DOHH2 (cell line): ENCODE data around the gene FEM1C.

Source experiments
- H3F3A ChIP-seq: fragments of 200-600 bp; sonication (generic), shearing (Covaris generic); 2 replicates; pipeline ENCODE4 v1.6.0; 2016; ENCODE audit warnings: antibody characterized with exemption, mild to moderate bottlenecking; ENCODE audit not compliant: control insufficient read depth, insufficient read depth
- H3K27ac ChIP-seq: fragments of 200-600 bp; sonication (generic); 2 replicates; pipeline ENCODE4 v1.5.1; 2014; ENCODE audit warnings: low read depth, mild to moderate bottlenecking, low read length, moderate library complexity
- H3K27me3 ChIP-seq: fragments of 200-600 bp; sonication (generic); 2 replicates; pipeline ENCODE4 v1.6.1; 2014; ENCODE audit warnings: mild to moderate bottlenecking, low read length, mixed read lengths; ENCODE audit not compliant: control insufficient read depth
- H3K36me3 ChIP-seq: fragments of 200-600 bp; sonication (generic); 2 replicates; pipeline ENCODE4 v1.6.1; 2014; ENCODE audit warnings: mild to moderate bottlenecking, low read length, moderate library complexity, mixed read lengths; ENCODE audit not compliant: control insufficient read depth
- H3K4me1 ChIP-seq: fragments of 200-600 bp; sonication (generic); 2 replicates; pipeline ENCODE4 v1.6.1; 2014; ENCODE audit warnings: mild to moderate bottlenecking, low read length, mixed read lengths; ENCODE audit not compliant: control insufficient read depth
- H3K4me2 ChIP-seq: fragments of 200-600 bp; sonication (generic); 2 replicates; pipeline ENCODE4 v1.6.0; 2014; ENCODE audit warnings: mild to moderate bottlenecking, low read length, moderate library complexity
- H3K4me3 ChIP-seq: fragments of 200-600 bp; sonication (generic); 2 replicates; pipeline ENCODE4 v1.5.1; 2014; ENCODE audit warnings: mild to moderate bottlenecking, low read length, mixed read lengths
- H3K79me2 ChIP-seq: fragments of 200-600 bp; sonication (generic); 2 replicates; pipeline ENCODE4 v1.6.1; 2014; ENCODE audit warnings: mild to moderate bottlenecking, low read length, mixed read lengths; ENCODE audit not compliant: control insufficient read depth
- H3K9me2 ChIP-seq: fragments of 200-600 bp; sonication (generic); replicated peaks from 2 replicates; pipeline ENCODE4 v1.6.1; 2014; ENCODE audit warnings: mild to moderate bottlenecking, low read length, mixed read lengths; ENCODE audit not compliant: control insufficient read depth
- H3K9me3 ChIP-seq: fragments of 200-600 bp; sonication (generic); 2 replicates; pipeline ENCODE4 v1.6.1; 2014; ENCODE audit warnings: antibody characterized with exemption, low read length, mixed read lengths; ENCODE audit not compliant: control insufficient read depth, insufficient read depth
- H4K20me1 ChIP-seq: fragments of 200-600 bp; sonication (generic); 2 replicates; pipeline ENCODE4 v1.6.0; 2014; ENCODE audit warnings: low read depth, mild to moderate bottlenecking, antibody characterized with exemption, low read length, moderate library complexity; ENCODE audit not compliant: control insufficient read depth, insufficient read depth
- EZH2phosphoT487 ChIP-seq: fragments of 200-600 bp; sonication (generic); IDR thresholded peaks from 2 replicates; pipeline ENCODE4 v1.6.1; 2017; ENCODE audit warnings: borderline replicate concordance, mild to moderate bottlenecking, antibody characterized with exemption, low read length, moderate library complexity, mixed read lengths
- TF ChIP-seq, protein P1 (sequence below): fragments of 200-600 bp; sonication (generic); IDR thresholded peaks from one replicate; pipeline ENCODE4 v1.5.1; 2014; ENCODE audit warnings: antibody characterized with exemption, mild to moderate bottlenecking, low read depth, low read length; ENCODE audit not compliant: poor library complexity, severe bottlenecking

Gene FEM1C

GRCh38 chr5:115575167-115576070 lies 30.8 kb upstream of the FEM1C start:
- H3K27me3 ChIP-seq: no peaks in the 10 kb centered on the region
- H3K4me2 ChIP-seq: no peak overlapping the region
- H3F3A ChIP-seq: no peaks in the 10 kb centered on the region
- H3K4me3 ChIP-seq: no peak overlapping the region
- H3K79me2 ChIP-seq: no peaks in the 10 kb centered on the region
- no peaks in the 10 kb centered on the region for H4K20me1 ChIP-seq
- H3K4me1 ChIP-seq: peaks cover 23% of the 10 kb centered on the region
- H3K9me2 ChIP-seq: no peaks in the 10 kb centered on the region
- H3K27ac ChIP-seq: no peak overlapping the region
- no peak for TF ChIP-seq EZH2phosphoT487
- TF ChIP-seq, protein P1, sequence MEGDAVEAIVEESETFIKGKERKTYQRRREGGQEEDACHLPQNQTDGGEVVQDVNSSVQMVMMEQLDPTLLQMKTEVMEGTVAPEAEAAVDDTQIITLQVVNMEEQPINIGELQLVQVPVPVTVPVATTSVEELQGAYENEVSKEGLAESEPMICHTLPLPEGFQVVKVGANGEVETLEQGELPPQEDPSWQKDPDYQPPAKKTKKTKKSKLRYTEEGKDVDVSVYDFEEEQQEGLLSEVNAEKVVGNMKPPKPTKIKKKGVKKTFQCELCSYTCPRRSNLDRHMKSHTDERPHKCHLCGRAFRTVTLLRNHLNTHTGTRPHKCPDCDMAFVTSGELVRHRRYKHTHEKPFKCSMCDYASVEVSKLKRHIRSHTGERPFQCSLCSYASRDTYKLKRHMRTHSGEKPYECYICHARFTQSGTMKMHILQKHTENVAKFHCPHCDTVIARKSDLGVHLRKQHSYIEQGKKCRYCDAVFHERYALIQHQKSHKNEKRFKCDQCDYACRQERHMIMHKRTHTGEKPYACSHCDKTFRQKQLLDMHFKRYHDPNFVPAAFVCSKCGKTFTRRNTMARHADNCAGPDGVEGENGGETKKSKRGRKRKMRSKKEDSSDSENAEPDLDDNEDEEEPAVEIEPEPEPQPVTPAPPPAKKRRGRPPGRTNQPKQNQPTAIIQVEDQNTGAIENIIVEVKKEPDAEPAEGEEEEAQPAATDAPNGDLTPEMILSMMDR: no peak
- no peaks in the 10 kb centered on the region for H3K36me3 ChIP-seq
- H3K9me3 ChIP-seq: no peaks in the 10 kb centered on the region

DNA sequence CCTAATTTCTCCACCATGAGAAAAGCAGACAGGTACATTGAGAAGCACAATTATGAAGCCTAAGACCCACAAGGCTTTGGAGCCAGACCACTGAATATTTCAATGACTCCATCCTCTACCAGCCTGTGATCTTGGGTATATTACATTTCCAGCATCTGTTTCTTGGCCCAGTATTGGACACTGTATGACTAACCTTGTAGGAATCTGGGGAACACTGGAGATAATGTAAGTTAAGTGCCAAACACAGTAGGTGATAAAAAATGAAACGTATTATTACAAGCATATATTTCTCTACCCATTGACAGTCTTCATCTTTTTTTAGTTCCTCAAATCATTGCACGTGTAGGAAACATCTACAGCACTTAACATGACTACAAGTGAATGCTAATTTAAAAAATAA lies 28.6 kb upstream of the FEM1C start:
- no peaks in the 10 kb centered on the region for H3K27me3 ChIP-seq
- H3K27ac ChIP-seq: no peak overlapping the region
- H3K36me3 ChIP-seq: no peaks in the 10 kb centered on the region
- H3K4me3 ChIP-seq: no peak overlapping the region
- H3K9me3 ChIP-seq: no peaks in the 10 kb centered on the region
- no peak for TF ChIP-seq EZH2phosphoT487
- TF ChIP-seq, protein P1: no peak
- no peaks in the 10 kb centered on the region for H3F3A ChIP-seq
- H3K79me2 ChIP-seq: no peaks in the 10 kb centered on the region
- H3K9me2 ChIP-seq: no peaks in the 10 kb centered on the region
- H4K20me1 ChIP-seq: no peaks in the 10 kb centered on the region
- H3K4me2 ChIP-seq: no peak overlapping the region
- peaks cover 12% of the 10 kb centered on the region for H3K4me1 ChIP-seq

DNA sequence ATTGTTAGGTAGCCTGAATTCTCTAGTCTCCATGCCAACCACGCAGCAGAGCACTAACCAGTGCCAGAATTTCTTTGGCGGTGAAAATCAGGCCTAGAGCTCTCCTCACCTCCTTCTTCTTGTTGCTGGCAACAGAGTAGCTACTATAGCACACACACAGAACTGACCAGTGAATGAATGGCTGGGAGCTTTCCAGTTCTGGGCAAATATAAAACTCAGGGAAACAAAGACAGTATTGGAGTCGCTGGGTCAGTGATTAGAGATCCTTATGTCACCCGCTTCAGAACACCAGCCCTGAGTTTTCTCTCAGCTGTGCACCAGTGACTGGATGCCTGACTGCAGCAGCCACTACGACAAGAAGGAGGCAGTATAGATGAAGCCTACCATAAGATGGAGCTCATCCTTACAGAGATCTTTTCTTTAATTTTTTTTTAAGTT lies 26.9 kb upstream of the FEM1C start:
- Histone ChIP-seq H3K79me2 (no peaks in the 10 kb centered on the region), H3K27ac (no peak overlapping the region), H3K4me3 (no peak overlapping the region), H3K4me1 (peaks cover 12% of the 10 kb centered on the region), H3K36me3 (no peaks in the 10 kb centered on the region), H3K9me3 (no peaks in the 10 kb centered on the region), H3K4me2 (no peak overlapping the region), H3K27me3 (no peaks in the 10 kb centered on the region), H4K20me1 (no peaks in the 10 kb centered on the region), H3K9me2 (no peaks in the 10 kb centered on the region), H3F3A (no peaks in the 10 kb centered on the region)
- no peak for TF ChIP-seq EZH2phosphoT487

DNA sequence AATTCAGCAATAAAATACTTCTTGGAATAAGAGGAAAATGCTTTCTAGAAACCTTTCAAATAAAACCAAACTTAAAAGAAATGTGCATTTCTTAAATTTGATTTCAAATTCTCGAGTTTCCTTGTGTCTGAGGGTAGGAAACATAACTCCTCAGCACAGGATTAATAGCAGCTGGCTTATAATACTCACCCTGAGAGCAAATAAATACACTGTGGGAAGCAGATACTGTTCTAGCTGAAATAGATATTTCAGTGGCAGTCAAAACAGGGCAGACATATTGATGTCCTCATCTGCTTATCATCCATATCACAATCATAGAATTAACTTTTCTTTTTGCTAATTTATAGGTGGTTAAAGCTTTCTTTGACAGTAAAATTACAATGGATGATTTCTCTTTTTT lies 24.1 kb upstream of the FEM1C start:
- no peaks in the 10 kb centered on the region for H3K9me2 ChIP-seq
- H3F3A ChIP-seq: no peaks in the 10 kb centered on the region
- peaks cover 1% of the 10 kb centered on the region; the same call in 1 of the 2 replicates for H3K4me1 ChIP-seq
- no peaks in the 10 kb centered on the region for H3K27me3 ChIP-seq
- no peak overlapping the region for H3K27ac ChIP-seq
- H3K79me2 ChIP-seq: no peaks in the 10 kb centered on the region
- H3K4me3 ChIP-seq: no peak overlapping the region
- H4K20me1 ChIP-seq: no peaks in the 10 kb centered on the region
- TF ChIP-seq, protein P1: no peak
- TF ChIP-seq EZH2phosphoT487: no peak
- H3K36me3 ChIP-seq: no peaks in the 10 kb centered on the region
- no peak overlapping the region for H3K4me2 ChIP-seq
- no peaks in the 10 kb centered on the region for H3K9me3 ChIP-seq
